G401 (cell line): Measurements from ENCODE around the gene ELSPBP1. TPM values are rescaled to one million over a fixed set of nuclear protein-coding genes. Genes with fewer than 3 reads are reported as not detected.
"Not testable (repeated sequence)": the region's sequence is repeated elsewhere in the genome, so short reads cannot be mapped to it uniquely, and the experiment has no call there.

ENCODE experiments used
- DNase-seq: peaks from one replicate; pipeline ENCODE4 v3.0.0-alpha.2; 2015; ENCODE audit warnings: low spot score
- in situ Hi-C: cut with HindIII; loops from 2 replicates; pipeline ENCODE4 v1.10.0; 2016; ENCODE audit warnings: low sequenced_read_pairs, mixed read lengths
- total RNA-seq: library from RNA; depleted of rRNA; stranded (reverse); fragments of >200 nt; shearing (Covaris generic); gene quantifications from 2 replicates; pipeline ENCODE4 v1.2.3, GENCODE V29; 2014; rRNA removed

Gene ELSPBP1
- not detected in 2 replicates for total RNA-seq

DNA sequence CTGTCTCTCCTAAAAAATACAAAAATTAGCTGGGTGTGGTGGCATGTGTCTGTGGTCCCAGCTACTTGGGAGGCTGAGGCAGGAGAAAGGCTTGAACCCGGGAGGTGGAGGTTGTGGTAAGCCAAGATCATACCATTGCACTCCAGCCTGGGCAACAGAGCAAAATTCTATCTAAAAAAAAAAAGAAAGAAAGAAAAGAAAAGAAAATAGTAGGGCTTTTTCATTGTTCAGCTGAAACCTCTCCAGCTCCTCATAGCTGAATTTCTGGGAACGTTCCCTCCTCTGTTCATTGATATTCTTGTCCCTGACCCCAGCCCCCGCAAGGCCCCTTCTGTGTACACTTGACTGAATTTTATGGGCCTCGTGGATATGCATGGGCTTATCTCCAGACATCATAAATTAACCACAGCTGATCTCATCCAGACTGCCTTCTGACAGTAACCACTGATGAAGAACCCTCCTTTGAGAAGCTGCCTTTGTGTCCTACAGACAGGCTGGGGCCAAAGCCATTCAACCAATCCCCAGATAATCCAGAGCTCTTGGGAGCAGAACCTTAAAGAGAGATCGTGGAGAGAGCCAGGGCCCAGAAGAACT is at the start of gene ELSPBP1:
ELSPBP1 (plus strand) TSS at position 424 of the 594 bp plus-strand sequence. CDS start 14,036 bp downstream, outside the sequence.
- in situ Hi-C loops: no loop called here
- DNase-seq: no peak

DNA sequence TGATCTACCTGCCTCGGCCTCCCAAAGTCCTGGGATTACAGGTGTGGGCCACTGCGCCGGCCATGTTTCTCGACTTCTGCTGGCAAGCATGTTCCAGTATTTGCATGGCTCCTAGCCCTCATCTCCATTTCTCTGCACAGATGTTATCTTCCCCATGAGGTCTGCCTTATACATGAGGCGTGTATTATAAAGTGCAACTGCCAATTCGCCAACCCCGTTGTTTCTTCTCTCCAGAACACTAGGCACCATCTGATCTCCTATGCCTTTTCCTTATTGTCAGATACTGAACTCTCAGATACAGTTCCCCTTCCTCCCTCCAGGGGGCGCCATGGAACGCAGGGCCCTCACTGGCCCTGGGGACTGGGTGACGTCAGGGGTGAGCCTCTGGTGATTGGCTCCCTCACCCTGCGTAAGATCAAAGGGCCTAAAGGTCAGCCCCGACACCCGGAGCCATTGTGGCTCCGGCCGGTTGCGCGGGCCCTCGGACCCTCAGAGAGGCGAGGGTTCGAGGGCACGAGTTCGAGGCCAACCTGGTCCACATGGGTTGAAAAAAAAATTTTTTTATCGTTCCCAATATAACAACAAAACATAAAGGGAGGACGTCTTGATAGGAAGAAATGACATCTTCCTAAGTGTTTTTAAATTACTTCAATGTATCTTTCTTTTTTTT is 44.4 kb upstream of the ELSPBP1 start:
- DNase-seq, in situ Hi-C loops: not testable (repeated sequence)

DNA sequence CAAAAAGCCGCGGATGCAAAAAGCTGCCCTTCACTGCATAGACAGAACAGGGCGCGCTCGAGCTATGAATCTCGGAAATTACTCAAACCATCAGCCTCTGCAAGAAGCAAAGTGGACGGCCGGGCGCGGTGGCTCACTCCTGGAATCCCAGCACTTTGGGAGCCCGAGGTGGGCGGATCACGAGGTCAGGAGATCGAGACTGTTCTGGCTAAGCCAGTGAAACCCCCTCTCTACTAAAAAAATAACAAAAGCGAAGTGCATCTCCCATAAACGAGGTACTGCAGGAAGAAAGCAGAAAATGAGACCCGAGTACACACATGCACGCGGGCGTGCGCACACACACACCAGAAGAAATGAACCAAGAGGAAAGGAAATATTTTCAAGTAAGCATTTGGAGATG is 42.3 kb upstream of the ELSPBP1 start:
- DNase-seq, in situ Hi-C loops: not testable (repeated sequence)

DNA sequence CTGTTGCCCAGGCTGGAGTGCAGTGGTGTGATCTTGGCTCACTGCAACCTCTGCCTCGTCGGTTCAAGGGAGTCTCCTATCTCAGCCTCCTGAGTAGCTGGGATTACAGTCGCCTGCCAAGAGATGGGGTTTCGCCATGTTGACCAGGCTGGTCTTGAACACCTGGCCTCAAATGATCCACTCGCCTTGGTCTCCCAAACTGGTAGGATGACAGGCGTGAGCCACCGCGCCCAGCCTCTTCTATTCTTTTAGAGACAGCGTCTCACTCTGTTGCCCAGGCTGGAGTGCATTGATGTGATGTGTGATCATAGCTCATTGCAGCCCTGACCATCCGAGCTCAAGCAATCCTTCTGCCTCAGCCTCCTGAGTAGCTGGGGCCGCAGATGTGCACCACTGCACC is 38.5 kb upstream of the ELSPBP1 start:
- DNase-seq, in situ Hi-C loops: not testable (repeated sequence)

DNA sequence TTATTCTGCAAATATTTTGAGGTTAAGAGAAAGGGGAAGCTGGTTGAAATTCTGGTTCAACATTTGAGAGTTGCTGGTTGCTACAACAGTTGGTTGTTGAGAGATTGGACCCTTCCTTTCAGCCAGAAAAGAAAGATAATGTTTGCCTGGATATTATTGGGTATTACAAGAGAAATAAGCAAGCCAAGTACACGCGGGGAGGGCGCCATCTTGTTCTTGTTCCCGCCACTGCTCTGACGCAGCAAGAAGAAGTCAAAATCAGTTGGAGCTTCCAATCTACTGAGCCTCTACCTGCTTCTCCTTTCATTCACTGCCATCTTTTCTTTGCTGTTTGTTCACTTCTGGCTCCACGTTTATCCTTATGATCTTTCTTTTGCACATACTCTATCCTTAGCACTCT is 20.9 kb upstream of the ELSPBP1 start:
- DNase-seq: no peak
- in situ Hi-C loops: no loop called here

DNA sequence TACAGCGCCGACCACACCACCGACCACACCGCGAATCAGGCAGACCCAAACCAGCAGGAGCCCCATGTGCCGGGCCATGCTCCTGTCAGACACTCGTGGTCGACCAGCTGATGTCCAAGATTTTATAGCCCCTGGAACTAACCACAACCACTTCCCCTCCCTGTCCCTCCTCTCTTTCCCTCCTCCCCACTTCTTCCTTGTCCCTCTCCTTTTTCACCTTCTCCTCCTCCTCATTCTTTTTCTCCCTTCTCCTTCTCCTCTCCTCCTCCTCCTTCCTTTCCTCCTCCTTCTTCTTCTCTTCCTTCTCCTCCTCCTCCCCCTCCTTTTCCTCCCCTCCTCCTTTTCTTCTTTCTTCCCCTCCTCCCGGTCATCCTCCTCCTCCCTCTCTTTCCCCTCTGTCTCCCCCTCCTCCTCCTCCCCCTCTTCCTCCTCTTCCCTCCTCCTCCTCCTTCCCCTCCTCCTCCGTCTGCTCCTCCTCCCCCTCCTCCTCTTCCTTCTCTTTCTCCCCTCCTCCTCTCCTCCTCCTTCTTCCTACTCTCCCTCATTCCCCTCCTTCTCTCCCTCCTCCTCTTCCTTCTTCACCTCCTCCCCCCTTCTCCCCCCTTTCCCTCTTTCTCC is 3.1 kb upstream of the ELSPBP1 start:
- DNase-seq: no peak
- in situ Hi-C loops: no loop called here

DNA sequence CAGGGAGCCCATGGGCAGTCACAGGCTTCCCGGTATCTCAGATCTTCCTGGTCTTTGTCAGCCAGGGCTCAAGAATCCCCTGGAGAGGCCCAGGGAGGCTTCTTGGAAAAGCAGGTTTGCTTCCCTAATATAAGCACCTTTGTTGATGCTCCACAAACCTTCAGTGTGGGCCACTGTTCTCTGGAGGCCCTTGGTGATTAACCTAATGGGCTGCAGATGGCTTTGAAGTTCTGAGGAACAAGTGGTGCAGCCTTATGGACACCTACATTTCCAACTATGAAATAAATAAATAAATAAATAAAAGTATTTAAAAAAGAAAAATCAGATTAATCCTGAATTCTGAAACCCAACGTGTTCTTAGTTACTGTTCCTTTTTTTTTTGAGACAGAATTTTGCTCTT is 2.4 kb upstream of the ELSPBP1 start, which contains the start of gene BSPH1:
BSPH1 (minus strand) TSS at position 101 of the 400 bp plus-strand sequence; CDS start at position 12, 89 bp downstream.
- in situ Hi-C loops: no loop called here
- no peak for DNase-seq

DNA sequence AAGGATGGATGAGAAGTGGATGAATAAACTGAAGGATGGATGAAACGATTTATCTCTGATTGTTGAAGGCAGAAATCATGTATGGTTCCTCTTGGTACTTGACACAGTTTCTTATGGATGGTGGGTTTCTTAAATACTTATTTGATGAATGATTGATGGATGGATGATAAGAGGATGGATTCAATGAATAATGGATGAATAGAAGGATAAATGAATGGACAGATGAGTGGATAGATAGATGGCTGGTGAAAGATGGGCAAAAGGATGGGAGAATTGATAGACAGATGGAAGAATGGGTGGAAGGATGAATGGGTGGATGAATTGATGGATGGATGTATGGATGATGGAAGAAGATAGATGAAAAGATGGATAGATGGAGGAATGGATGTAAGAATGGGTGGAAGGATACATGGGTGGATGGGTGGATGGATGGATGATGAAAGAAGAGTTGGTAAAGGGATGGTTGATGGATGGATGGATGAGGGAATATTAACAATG is 1.8 kb downstream of the ELSPBP1 start:
- DNase-seq: no peak
- in situ Hi-C loops: no loop called here

DNA sequence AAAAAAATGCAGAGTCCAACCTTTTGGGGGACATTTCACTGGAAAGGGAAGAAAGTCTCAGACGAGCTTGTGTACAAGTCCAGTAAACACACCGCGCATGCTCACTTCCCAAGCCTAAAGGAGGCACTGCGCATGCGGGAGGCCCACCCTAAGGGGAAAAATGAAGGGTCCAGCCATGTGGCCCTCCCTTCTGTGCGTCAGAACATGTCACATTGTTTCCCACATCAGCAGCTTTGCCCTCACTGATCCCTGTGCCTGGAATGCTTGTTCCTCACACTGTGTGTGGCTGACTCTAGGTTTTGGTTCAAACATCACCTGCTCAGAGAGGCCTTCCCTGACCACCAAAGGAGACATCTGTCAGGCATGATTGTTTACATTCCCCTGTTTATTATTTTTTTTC is 4.4 kb downstream of the ELSPBP1 start:
- in situ Hi-C loops: no loop called here
- DNase-seq: no peak

DNA sequence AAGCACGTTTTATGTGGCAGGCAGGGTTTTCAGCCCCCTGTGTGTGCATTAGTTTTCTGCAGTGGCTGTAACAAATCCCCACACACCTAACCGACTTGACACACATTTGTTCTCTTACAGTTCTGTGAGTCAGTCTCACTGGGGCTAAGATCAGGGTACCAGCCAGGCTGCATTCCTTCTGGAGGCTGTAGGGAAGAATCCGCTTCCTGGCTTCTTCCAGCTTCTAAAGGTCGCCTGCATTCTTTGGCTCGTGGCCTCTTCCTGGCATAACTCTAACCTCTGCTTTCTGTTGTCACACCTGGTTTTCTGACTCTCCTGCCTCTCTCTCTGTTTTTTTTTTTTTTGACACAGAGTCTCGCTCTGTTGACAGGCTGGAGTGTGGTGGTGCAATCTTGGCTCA is 6.4 kb downstream of the ELSPBP1 start:
- DNase-seq: no peak
- in situ Hi-C loops: no loop called here

DNA sequence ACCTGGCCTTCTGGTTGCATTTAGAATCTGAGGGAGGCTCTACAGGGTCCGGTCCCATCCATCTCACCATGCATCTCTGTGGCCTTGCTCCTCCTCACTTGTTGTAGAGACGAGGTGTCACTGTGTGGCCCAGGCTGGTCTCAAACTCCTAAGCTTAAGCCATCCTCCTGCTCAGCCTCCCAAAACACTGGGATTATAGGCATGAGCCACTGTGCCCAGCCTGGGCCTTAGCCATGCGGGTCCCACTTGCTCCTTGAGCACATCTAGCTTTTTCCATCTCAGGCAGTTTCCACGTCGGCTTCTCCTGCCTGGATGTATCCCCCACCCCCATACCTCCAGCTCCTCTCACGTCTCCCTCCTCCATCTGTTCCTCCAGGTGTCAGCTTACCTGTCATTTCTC is 9.8 kb downstream of the ELSPBP1 start:
- DNase-seq: no peak
- in situ Hi-C loops: no loop called here

DNA sequence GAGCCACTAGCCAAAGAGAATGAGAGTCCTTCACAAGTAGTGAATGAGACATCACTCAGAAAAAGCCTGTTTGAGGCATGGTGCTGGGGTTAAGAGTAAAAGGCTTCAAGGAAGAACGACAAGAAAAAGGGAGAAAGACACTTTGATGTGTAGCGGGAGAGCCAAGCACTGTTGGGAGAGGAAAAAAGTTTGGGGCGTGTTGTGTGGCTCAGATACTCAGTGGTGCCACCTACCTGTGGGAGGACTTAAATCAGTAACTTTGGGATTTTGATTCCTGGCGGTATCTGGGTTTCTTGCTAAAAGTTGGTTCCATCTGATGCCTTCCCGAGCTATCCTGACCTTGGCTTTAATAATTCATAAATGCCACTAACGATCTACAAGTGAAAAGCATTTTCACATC is 12.3 kb downstream of the ELSPBP1 start:
- in situ Hi-C loops: no loop called here
- no peak for DNase-seq

DNA sequence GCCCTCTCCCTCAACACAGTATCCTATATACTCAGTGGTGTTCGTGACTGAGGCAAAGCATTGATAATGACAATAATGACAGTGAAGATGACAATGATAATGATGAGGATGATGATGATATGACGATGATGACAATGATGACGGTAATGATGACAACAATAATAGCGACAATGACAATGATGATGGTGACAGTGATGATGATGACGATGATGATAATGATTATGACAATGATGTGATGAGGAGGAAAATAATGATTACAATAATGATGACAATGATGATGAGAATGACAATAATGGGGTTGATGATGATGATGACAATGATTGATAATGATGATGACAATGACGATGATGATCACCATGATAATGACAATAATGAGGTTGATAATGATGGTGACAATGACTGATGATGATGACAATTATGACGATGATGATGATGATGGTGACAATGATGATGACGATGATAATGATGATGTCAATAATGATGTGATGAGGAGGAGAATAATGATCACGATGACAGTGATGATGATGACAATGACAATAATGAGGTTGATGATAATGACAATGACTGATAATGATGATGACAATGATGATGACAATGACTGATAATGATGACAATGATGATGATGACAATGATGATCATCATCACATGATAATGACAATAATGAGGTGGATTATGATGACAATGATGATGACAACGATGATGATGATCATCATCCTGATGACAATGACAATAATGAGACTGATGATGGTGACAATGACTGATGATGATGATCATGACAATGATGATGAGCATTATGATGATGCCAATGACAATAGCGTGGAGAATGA is 16.7 kb downstream of the ELSPBP1 start:
- in situ Hi-C loops: no loop called here

DNA sequence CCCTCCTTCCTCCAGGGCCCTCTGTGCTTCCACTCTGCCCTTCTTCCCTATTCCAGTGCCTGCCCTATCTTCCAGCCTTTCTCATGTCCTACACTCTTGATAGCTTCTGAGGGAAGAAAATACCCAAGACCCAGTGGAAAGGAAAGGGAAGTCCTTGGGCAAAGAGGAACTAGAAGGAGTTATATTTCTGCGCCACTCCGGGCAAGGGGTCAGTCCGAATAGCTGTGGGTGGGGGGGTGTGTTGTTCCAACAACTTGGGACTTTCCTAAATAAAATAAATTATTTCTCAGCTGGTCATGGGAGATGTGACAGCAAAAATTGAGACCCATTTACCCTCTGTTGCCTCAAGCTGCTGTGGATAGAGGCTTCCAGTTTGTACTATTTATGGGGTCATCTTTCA is 26.3 kb downstream of the ELSPBP1 start:
- no peak for DNase-seq
- in situ Hi-C loops: no loop called here

More for the DNA sequence above, 16.7 kb downstream of the ELSPBP1 start:
- no peak for DNase-seq

DNA sequence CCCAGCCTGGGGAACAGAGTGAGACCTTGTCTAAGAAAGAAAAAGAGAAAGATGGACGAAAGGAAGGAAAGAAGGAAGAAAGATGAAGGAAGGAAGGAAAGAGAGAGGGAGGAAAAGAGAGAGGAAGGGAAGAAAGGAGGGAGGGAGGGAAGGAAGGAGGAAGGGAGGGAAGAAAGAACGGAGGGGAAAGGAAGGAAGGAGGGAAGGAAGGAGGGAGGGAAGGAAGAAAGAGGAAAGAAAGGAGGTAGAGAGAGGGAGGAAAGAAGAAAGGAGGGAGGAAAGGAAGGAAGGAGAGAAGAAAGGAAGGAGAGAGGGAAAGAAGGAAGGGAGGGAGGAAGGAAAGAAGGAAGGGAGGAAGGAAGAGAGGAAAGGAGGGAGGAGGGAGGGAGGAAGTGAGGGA is 28.6 kb downstream of the ELSPBP1 start:
- in situ Hi-C loops: no loop called here
- no peak for DNase-seq

DNA sequence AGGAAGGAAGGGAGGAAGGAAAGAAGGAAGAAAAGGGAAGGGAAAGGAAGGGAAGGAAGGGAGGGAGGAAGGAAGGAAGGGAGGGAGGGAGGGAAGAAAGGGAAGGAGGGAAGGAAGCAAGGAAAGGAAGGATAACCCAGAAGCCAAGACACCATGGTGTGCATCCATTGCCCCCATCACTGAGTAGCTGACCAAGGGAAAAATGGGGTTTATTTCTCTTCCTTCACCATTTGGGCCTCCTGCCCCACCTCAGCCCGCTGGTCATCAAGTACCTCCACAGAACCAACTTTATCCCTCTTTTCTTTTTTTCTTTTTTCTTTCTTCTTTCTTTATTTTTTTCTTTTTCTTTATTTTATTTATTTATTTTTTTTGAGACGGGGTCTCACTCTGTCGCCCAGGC is 29.1 kb downstream of the ELSPBP1 start:
- DNase-seq: no peak
- in situ Hi-C loops: no loop called here

DNA sequence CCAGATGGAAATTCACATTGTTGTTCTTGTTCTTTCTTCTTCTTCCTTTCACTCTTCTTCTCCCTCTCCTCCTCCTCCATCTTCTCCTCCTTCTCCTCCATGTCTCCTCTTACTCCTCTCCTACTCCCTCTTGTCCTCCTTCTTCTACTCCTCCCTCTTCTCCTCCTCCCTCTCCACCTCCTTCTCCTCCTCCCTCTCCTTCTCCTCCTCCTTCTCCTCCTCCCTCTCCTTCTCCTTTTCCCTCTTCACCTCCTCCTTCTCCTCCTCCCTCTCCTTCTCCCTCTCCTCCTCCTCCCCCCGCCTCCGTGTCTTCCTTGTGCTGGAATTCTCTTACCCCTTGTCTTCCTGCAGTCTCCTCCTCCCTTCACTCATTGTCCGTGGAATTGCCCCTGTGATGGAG is 31.0 kb downstream of the ELSPBP1 start:
- DNase-seq: no peak
- in situ Hi-C loops: no loop called here

DNA sequence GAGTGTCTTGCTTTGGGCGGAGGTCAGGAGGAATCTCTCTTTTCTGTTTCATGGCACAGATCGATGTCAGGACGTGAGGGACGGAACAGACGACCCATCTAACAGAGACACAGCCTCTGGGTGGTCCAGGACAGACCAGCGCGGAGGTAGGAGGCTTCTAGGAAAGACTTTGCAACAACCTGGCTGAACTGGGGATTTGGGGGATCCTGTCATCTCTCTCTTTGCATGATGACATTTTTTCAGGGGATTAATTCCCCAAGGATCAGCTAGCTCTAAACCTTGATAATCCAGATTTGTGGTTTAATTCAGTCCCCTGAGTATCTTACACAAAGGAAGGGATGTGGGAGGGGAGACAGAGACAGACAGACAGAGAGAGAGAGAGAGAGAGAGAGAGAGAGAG is 35.0 kb downstream of the ELSPBP1 start:
- no peak for DNase-seq
- in situ Hi-C loops: no loop called here

DNA sequence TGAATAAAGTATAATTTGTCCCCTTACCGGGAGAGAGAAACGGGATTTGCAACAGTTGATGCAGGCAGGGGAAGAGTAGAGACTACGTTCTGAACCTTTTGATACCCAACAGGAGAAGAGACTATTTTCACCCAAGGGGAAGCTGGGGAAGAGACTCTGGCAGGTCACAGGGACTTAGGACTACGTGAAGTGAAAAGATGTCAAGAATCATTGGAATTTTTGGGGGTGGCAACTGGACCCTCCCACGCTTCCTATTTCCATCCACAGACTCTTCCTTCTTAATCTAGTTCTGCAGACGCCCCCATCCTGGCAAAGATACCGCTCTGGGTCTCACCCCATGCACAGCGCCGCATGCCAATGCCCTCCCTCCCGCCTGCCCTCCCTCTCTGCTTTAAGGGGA is 35.6 kb downstream of the ELSPBP1 start:
- in situ Hi-C loops: no loop called here
- DNase-seq: no peak

DNA sequence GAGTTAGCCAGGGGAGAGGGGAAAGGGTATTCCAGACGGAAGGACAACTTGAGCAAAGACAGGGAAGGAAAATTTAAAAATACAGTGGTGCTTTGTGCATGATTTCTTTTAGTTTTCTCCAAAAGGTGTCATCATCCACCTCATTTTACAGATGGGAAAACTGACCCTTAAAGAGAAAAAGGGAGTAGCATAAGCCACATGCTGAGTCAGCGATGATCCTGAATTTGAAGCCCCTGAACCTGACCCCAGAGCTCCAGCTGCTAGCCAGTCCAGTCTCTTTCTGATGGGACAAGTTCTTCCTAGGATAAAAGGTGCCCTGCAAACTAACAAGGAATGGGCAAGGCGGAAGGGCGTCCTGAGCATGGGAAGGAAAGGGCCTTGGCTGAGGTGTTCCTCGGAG is 39.2 kb downstream of the ELSPBP1 start:
- in situ Hi-C loops: no loop called here
- DNase-seq: no peak
